HG02884 (cell line): ENCODE measurements around the gene MSH5.

Experiments used
- ATAC-seq: cut with Tn5 transposase; IDR thresholded peaks from one replicate; pipeline ENCODE4 v1.9.1; 2021; ENCODE audit warnings: mild to moderate bottlenecking, moderate library complexity; ENCODE audit not compliant: unreplicated experiment

MSH5 gene

GRCh38 chr6:31750411-31751022 is 10.7 kb downstream of the MSH5 start:
- no peak for ATAC-seq

- ATAC-seq = no peak
These were observed 13.0 kb downstream of the MSH5 start for GRCh38 chr6:31752739-31753319.

DNA sequence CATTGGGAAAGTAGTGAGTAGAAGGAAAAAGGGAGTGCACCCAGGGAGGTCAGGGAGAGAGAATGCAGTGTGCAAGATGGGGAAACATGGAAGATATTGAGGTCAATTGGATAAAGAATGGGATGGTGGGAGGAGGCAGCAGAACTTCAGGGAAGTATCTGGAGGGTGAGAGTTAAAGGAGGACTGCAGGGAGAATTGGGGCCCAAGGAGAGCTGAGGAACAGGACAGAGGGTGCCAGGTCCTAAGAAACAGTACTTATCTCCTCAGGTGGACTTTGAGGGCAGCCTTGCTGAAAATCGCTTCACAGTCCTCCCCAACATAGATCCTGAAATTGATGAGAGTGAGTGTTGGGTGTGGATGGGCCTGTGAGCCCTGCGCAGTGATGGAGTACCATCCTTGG is 18.5 kb downstream of the MSH5 start:
- no peak for ATAC-seq

DNA sequence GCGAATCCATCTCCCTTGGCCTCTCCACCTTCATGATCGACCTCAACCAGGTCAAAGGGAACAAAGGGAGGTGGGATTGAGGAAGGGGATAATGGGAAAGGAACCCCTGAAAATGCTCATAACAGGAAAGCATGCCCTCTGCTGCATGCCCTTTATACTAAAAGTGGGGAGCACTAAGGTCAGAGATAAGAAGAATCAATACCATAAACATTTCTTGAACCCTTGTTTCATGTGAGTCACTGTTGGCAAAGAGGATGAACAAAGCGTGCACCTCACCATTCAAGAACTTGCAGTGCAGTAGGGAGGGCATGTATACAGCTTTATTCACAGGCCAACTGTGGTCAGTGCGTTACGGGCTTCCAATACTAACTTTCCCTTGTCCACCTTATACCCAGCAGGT is 21.0 kb downstream of the MSH5 start:
- no peak for ATAC-seq

DNA sequence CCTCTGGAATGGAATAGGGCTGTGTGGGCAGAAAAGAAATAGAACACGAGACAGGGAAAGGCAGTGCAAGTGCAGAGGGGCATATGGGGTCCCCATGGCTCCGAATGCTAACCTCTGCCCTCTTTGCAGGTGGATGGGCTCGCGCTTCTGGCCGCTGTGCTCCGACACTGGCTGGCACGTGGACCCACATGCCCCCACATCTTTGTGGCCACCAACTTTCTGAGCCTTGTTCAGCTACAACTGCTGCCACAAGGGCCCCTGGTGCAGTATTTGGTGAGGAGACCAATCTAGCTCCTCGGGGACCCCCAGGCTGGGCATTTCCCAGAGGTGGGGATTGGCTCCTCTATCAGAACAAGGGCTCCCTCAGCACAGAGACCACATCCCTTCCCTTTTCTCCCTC is 21.5 kb downstream of the MSH5 start:
- ATAC-seq = no peak

DNA sequence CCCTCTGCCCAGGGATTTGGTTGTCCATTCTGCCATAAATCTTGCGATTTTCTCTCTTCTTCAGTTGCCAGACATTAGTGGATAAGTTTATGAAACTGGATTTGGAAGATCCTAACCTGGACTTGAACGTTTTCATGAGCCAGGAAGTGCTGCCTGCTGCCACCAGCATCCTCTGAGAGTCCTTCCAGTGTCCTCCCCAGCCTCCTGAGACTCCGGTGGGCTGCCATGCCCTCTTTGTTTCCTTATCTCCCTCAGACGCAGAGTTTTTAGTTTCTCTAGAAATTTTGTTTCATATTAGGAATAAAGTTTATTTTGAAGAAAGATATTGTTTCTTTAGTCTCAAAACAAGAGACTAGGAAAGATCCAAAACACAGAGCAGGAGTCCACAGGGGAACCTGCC is 22.6 kb downstream of the MSH5 start, which contains the start of gene SAPCD1:
Gene SAPCD1 (plus strand): TSS at position 301 of the 400 bp plus-strand sequence. CDS start 399 bp downstream, outside the sequence.
- no peak for ATAC-seq

DNA sequence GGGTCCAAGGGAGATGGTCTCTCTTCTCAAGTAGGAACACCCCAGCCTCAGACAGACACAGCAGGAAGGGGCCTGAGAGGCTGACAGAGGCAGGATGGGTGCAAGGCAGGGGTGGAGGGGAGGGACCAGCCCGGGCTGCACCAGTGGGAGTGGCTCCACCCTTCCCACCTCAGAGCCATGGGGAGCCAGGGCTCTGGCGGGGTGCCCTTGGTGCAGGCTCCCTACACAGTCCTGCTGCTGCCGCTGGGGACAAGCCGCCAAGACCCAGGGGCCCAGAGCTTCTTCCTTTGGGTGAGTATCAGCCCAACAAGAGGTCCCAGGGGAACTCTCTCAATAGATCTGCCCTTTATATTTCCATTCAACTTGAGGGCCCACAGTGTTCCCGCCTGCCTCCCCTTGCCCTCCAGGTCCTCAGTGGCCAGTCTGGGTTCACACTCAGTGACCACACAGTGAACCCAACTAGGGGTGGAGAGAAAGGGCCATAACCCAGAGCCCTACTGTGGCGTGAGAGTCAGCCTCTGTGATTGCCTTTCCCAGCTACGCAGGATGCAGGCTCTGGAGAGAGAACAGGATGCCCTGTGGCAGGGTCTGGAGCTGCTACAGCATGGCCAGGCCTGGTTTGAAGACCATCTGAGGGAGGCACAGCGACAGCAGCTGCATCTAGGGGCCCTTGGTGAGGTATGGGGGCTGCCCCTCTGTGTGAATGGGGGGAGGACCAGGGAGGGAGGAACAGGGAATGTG is 23.2 kb downstream of the MSH5 start:
- no peak for ATAC-seq

DNA sequence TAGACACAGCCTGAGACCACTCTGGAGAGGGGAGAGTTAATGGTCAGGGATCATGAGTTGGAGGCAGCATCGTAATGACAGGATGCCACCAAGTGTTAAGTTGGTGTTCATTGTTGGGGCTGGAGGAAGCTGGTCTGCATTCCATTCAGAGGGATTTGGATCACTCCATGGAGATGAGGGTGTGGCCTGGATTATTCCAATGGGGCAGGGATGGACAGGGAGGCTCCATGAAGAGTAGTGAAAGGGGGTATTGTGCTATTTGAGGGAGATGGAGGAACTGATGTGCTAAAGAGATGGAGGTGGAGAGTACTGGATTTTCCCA is 23.8 kb downstream of the MSH5 start:
- ATAC-seq = no peak

- ATAC-seq = no peak
These were observed 24.4 kb downstream of the MSH5 start for GRCh38 chr6:31764198-31764597.

DNA sequence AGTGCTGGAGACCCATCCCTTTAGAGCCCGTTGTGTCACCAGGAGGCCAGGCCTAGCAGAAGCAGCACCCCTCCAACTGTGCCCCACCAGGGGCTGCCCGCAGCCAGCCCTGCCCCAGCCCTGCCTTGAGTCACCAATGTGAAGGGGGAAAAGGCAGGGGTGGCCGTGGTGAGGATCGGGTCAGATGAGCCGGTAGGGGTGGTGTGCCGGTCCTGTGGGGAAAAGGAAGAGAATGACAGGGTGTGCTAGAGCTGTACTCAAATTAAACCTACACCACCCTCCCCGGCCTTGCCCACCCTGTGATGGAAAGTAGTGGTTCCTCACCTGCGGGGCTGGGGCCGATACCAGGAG is 25.7 kb downstream of the MSH5 start:
- no peak for ATAC-seq

DNA sequence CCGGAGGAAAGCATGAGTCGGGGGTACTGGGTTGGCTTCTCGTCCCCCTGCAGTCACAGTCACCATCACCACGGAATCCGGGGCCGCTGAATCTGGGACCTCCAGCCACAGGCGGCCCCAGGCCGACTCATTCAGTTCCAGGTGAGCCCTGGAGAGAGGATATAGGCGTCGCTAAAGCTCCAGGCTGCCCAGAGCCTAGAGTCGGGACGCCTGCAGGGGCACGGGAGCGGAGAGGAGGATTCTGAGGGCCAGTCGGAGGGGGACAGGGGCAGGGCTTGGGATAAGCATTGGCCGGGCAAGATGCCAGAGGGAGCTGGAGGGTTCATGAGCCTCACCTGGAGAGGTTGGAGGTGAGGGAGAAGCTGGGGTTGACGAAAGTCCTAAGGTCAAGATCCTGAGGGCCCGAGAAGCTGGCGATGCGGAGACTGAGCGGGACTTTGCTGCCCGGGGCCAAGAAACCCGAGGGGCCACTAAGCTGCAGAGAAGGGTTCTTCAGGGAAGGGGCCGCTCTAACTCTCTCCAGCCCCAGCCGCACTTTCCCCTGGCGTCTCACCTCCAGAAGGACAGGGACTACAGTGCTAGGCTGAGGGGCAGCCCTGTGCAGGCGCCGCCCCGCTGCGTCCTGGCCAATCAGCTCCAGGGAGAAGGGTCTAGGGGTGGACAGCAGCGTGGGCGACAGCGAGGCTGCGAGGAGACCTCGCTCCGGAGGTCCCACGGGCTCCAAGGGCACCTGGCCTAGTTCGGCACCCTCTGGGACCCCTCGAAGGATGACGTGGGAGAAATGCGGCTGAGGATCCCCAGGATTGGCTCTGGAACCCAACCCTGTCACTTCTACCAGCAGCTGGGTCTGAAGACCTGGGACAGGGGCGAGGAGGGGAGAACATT is 26.3 kb downstream of the MSH5 start:
- ATAC-seq = no peak

DNA sequence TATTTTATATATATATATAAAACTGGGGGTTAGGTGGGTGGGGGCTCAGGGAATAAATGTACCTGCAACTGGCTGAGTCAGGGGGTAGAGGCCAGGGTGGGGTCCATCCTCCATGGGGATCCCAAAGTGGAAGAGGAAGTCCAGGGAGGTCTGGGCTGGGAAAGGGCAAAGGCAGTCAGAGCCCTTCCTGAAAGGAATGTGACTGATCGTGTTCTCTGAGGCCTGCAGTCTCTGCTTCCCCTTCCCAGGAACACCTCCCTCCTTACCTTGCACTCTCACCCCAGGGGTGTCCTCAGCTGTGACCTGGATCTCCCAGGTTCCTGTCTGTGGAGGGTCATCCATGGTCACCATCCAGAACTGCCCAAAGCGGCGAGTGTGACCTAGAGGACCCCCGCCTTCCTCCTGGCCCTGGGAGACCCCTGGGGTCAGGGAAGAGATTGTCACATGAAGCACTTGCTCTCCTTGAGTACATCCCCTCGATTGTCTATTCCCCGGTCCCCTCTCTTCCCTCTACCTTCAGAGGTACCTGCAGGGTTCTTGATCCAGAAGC is 27.4 kb downstream of the MSH5 start:
- no peak for ATAC-seq

DNA sequence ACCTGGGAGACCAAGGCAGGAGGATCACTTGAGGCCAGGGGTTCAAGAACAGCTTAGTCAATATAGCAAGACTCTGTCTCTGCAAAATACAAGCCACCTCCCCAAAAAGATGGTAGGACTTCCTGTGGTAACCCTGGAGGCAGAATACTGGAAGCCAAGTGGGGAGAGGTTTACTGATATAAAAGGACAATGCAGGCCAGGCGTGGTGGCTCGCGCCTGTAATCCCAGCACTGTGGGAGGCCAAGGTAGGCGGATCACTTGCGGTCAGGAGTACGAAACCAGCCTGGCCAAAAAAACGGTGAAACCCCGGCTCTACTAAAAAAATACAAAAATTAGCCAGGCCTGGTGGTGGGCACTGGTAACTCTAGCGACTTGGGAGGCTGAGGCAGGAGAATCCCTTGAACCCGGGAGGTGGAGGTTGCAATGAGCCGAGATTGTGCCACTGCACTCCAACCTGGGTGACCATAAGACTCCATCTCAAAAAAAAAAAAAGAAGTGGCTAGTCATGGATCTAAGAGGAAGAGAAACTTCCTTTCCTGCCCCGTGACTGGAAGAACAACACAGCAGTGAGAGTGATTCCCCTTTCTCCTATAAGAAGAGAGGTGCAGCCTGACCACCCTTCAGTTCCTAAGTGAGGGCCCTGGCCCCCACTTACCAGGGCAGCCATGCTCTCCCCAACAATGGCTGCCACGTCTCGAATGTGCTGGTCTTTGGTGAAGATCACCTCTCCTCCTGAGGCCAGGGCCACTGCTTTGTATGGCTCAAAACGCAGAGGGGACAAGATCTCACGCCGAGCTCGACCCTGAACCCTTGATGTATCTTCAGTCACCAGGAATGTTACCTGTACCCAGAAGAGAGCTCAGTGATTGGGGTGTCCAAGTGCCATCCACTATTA is 28.8 kb downstream of the MSH5 start:
- ATAC-seq = no peak

DNA sequence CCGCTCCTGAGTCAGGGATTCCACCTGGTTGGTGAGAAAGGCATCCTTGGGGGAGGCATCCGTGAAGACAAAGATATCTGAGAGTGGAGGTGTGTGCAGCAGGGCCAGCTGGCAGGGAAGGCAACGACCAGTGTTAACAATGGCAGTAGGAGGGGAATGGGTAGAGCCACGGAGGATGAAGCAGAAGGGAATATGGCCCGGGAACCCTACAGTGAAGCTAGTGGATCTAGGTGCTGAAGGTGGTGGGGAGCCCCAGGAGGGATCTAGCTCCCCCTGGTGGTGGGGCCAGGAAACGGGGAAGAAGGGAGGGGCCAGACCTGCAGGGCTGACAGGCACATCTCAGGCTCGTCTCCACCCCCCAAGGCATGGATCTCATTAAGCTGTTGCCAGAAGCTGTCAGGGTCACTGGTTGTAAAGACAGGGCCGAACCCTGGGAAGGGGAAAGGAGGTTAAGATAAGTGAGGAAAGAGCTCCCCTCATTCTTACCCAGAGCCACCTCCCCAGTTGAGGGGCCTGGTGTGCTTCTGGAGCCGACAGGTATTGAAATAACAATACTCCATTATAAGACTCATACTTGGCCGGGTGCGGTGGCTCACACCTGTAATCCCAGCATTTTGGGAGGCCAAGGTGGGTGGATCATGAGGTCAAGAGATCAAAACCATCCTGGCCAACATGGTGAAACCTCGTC is 30.0 kb downstream of the MSH5 start:
- no peak for ATAC-seq

DNA sequence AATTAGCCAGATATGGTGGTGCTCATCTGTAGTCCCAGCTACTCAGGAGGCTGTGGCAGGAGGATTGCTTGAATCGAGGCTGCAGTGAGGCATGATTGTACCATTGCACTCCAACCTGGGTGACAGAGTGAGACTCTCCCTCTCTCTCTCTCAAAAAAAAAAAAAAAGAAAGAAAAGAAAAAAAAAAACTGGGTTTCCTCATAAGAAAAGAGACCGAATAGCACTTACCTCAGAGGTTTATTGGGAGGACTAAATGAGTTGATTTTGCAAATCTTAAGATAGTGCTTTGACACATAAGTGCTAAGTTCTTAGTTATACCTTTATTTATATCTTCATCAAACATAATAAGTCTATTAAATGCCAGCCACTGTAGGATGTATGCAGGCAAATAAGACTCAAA is 31.1 kb downstream of the MSH5 start:
- no peak for ATAC-seq

GRCh38 chr6:31771992-31772358 is 32.2 kb downstream of the MSH5 start:
- no peak for ATAC-seq

DNA sequence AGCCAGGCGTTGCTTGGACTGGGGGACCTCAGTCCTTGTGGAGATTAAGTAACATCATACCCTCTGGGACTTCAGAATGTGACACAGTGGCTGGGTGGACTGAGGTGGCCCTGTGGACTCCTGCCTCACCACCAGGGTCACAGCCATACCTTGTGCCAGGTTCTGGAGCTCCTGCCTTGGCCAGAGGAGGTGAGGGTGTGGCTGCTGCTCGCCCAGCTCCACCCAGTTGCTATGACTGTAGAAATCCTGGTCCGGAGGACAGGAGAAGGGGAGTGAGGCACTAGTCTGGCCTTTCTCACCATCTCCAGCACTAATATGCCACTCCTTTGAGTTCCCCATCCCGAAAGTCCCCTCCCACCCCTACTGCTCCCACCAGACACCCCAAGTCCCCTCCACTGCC is 35.4 kb downstream of the MSH5 start:
- no peak for ATAC-seq

DNA sequence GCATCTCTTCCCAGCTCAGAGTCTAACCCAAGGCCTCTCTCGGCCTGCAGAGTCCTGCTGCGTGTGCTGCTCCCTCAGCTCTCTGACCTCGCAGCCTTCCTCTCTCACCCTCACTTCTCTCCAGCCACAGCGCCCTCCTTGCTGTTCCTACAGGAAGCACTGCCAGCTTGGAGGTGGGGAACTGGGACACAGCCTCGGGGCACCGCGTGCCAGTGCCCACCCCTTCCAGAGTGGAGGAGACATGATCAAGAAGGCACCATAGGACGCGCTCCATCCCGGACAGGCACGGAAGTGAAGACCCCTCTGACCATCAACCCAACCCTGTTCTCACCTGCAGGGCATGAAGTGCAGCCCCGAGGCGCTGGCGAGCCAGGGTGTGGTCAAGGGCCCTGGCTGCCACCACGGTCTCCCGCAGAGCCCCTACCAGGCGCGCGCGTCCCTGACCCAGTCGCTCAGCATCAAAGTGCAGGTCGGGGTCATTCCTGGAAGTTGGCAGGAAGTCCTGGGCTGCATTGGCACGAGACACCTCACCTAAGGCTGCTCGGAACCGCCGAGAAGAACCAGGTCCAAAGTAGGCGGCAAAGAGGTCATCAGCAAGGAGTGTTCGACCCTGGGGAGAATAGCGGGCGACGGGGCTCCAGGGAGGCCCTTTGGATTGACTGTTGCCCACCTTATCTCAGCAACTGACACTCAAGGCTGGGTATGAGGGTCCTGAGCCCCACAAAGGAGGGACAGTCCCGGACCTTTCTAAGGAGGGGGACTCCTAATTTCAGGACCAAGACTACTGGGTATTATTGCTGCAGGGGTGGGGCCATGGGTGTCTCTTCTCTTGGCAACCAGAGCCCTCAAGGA is 36.1 kb downstream of the MSH5 start:
- ATAC-seq = no peak

- ATAC-seq = no peak
These were observed 36.7 kb downstream of the MSH5 start for GRCh38 chr6:31776485-31776988.
